GM18508 (cell line): ENCODE results near the gene GPR22.

ENCODE experiments used
- ATAC-seq: cut with Tn5 transposase; IDR thresholded peaks from one replicate; pipeline ENCODE4 v1.9.1; 2021; ENCODE audit warnings: moderate number of reproducible peaks; ENCODE audit not compliant: insufficient read depth, unreplicated experiment

The GPR22 gene

DNA sequence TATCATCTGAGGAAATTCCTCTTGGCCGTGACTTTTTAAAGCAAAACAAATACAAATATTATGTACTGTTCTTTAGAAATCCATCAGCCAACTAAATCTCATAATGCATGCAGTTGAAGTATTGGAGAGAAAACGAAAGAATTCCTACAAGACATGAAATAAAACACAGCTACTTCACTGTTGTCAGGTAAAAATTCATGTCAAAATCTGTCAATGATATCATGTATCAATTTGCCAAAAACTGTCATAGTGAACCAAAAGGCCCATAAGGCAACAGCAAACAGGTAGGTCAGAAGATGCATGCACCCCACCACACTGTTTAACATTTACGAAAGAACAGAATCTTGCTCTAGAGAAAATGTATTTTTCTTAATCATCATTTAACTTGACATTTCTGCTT lies 2.3 kb downstream of the GPR22 start:
- no peak for ATAC-seq

DNA sequence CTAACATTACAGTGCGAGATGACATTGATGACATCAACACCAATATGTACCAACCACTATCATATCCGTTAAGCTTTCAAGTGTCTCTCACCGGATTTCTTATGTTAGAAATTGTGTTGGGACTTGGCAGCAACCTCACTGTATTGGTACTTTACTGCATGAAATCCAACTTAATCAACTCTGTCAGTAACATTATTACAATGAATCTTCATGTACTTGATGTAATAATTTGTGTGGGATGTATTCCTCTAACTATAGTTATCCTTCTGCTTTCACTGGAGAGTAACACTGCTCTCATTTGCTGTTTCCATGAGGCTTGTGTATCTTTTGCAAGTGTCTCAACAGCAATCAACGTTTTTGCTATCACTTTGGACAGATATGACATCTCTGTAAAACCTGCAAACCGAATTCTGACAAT lies 4.3 kb downstream of the GPR22 start:
- no peak for ATAC-seq

DNA sequence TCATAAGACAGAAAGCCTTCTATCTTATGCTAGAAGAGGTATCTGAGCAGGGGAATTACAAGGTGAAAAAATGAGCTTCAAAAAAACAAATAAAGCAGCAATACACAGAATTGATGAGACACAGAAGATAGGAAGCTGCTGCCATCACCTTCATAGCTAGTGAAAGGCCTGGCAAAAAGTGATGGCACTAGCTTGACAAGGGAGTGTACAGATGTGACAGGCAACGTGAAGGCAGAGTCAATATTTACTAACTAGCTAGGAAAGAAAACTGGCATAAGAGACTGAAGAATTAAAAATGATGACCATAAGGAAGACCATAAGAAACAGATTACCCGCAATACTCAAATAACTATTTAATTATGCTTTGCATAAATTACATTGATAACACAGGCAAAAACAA lies 9.4 kb downstream of the GPR22 start:
- no peak for ATAC-seq

DNA sequence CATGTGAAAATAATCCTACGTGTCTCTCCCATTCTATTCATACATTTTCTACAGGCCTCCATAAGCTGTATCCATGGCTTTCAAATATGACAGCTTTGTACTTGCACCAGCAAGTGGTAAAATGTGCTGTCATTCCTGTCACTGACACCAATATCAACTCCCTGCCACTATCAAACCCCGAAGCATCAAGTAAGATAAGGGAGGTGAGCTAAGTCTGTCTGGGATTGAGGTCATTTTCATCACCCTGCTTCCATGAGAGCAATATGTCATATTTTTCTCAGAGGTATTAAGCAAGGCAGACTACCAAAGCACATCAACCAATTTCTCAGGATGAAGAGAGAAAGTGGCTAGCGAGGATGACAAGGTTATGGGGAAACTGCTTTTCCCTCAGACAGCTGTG lies 11.1 kb downstream of the GPR22 start:
- ATAC-seq = no peak

DNA sequence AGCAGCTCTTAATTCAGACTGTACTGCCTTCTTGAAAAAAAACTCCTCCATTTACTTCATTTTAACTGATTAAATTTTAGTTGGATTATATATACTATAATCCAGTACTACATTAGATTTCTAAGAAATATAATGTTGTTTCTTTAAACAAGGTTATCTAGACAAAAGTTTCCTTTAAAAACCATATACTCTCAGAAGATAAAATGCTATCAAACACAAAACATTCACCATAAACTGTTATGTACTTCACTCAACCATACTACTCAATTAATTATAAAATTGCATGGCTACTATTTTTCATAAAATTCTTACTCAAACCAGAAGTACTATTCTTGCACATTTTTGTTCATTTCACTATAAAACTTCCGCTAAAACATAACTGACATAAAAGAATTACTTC lies 12.7 kb downstream of the GPR22 start:
- ATAC-seq = no peak

GRCh38 chr7:107486041-107486440 lies 16.2 kb downstream of the GPR22 start:
- no peak for ATAC-seq

- ATAC-seq = no peak
Observed at GRCh38 chr7:107492875-107493274, 23.0 kb downstream of the GPR22 start.

- ATAC-seq = no peak
Observed at GRCh38 chr7:107494315-107494751, 24.5 kb downstream of the GPR22 start.

DNA sequence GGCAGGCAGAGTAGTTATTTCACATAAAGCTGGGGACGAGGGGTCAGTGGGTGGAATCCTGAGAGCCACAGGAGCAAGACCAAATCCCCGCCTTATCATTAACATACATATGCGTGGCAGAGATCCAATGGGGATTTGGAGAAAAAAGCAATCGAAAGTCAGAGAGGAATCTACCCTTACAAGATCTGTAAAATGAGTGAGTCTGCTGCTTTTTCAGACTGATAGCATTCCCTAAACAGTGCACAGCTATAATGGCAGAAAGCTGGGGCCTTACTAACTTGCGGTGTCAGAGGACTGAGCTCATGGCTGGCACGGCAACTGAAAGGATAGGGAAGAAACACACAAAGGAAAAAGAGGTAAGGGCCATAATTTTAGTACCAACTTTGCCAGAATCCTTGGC lies 25.0 kb downstream of the GPR22 start:
- ATAC-seq = no peak

- ATAC-seq = no peak
Observed at GRCh38 chr7:107495516-107495915, 25.7 kb downstream of the GPR22 start.

- ATAC-seq = no peak
Observed at GRCh38 chr7:107499731-107500130, 29.9 kb downstream of the GPR22 start.

- ATAC-seq = no peak
Observed at GRCh38 chr7:107501593-107501992, 31.7 kb downstream of the GPR22 start.

- no peak for ATAC-seq
Observed at GRCh38 chr7:107502154-107502553, 32.3 kb downstream of the GPR22 start.

- ATAC-seq = no peak
Observed at GRCh38 chr7:107502797-107503196, 32.9 kb downstream of the GPR22 start.

DNA sequence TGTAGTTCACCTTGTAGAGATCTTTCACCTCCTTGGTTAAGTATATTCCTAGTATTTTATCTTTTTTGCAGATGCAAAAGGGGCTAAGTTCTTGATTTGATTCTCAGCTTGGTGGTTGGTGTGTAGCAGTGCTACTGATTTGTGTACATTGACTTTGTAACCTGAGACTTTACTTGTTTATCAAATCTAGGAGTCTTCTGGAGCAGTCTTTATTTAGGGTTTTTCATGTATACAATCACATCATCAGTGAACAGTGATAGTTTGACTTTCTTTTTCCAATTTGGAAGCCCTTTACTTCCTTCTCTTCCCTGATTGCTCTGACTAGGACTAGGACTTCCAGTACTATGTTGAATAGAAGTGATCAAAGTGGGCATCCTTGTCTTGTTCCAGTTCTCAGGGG lies 33.8 kb downstream of the GPR22 start:
- ATAC-seq = no peak

DNA sequence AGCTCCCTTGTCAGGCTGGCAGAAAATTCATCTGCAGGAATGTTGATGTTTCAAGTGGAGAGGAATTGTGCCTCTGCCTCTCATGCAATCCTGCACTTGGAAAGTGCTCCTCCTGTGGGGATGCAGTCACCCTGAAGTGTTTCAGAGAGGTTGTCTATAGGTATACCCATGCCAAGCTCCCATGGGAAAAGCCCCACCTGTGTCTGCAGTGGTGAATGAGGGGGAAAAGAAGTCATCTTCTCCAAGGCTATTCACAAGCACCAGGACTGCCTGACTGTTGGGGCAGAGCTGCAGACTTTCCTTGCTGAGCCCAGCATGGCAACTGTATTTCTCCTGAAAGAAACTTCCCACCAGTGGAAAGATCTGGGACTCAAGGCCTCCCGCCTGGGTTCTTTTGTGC lies 35.5 kb downstream of the GPR22 start:
- ATAC-seq = no peak

- no peak for ATAC-seq
Observed at GRCh38 chr7:107505997-107506673, 36.3 kb downstream of the GPR22 start.

DNA sequence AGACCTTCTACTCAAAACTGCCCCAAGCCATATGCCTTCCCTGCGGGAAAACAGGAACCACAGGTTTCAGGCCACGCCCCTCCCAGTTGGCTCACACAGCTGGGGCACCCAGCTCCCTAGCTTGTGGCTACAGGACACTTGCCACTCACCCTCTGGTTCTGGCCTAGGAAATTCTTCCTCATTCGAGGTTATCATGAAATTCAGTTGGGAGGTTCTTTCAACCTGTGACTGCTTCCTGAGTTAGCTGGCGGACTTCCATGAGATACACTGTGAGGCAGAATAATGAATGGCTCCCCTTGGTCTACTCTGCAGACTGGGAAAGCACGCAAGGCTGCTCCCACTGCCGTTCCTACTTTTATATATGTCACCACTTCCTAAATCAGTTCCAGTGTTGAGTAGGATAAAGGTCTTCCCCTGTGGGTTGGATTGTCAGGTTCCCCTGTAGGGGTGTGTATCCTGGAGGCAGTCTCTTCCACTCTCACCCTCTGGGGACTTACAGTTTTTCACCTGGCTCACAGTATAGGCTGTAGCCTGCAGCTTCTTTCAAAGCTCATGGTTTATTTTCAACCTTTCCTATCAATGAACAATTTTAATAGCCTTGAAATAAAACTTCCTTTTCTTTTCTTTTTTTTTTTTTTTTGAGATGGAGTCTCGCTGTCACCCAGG lies 37.0 kb downstream of the GPR22 start:
- ATAC-seq = no peak
